Colonic mucosa (tissue), 4 donors: Measurements from ENCODE around the gene ELANE. TPM values are rescaled to one million over a fixed set of nuclear protein-coding genes. Genes with fewer than 3 reads are reported as not detected.

ENCODE experiments used
- DNase-seq: peaks from one replicate; pipeline ENCODE4 v3.0.0-alpha.2; 2020
- H3K27ac ChIP-seq: fragments of 200-600 bp; one replicate; pipeline ENCODE4 v1.8.0; 2021
- H3K27me3 ChIP-seq: fragments of 200-600 bp; one replicate; pipeline ENCODE4 v1.8.0; 2021
- H3K36me3 ChIP-seq: fragments of 200-600 bp; one replicate; pipeline ENCODE4 v1.8.0; 2021
- H3K4me1 ChIP-seq: fragments of 200-600 bp; one replicate; pipeline ENCODE4 v1.8.0; 2021; ENCODE audit warnings: mild to moderate bottlenecking
- H3K4me3 ChIP-seq: fragments of 200-600 bp; one replicate; pipeline ENCODE4 v1.8.0; 2021
- H3K9ac ChIP-seq, 2 donors: one replicate each; pipeline ENCODE4 v1.7.0; 2013; ENCODE audit warnings: control low read depth in 2 of 2, low read depth in 2 of 2, low read length in 2 of 2
- H3K9me3 ChIP-seq: fragments of 200-600 bp; one replicate; pipeline ENCODE4 v1.8.0; 2021
- intact Hi-C: fragments of 100-400 bp; cut with DNase I; formaldehyde crosslinking; loops from one replicate; pipeline ENCODE4 v1.14.1; 2022
- total RNA-seq, 2 donors: library from RNA; stranded (reverse); fragmentation: NEBNext Ultra II Directional in 1 of 2; extraction: Animal tissue kit (Norgen Biotek cat#: 25700) in 1 of 2; gene quantifications; one replicate each; pipeline ENCODE4 v1.2.1, GENCODE V29; 2021
- TF ChIP-seq, protein P1 (sequence below): fragments of 200-600 bp; IDR thresholded peaks from one replicate; pipeline ENCODE4 v1.8.0; 2022; ENCODE audit warnings: antibody characterized with exemption, mild to moderate bottlenecking
- donor health status: healthy.
- donor health status: DM: no; HTN: no; CAD: no.
- donor health status: DM: no; HTN: no; CAD: no.

The ELANE gene
- total RNA-seq, 2 donors from 2014 or later = not detected

- TF ChIP-seq, protein P1, sequence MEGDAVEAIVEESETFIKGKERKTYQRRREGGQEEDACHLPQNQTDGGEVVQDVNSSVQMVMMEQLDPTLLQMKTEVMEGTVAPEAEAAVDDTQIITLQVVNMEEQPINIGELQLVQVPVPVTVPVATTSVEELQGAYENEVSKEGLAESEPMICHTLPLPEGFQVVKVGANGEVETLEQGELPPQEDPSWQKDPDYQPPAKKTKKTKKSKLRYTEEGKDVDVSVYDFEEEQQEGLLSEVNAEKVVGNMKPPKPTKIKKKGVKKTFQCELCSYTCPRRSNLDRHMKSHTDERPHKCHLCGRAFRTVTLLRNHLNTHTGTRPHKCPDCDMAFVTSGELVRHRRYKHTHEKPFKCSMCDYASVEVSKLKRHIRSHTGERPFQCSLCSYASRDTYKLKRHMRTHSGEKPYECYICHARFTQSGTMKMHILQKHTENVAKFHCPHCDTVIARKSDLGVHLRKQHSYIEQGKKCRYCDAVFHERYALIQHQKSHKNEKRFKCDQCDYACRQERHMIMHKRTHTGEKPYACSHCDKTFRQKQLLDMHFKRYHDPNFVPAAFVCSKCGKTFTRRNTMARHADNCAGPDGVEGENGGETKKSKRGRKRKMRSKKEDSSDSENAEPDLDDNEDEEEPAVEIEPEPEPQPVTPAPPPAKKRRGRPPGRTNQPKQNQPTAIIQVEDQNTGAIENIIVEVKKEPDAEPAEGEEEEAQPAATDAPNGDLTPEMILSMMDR = no peak
- no peak overlapping the region for H3K4me3 ChIP-seq
- no peaks in the 10 kb centered on the region for H3K27me3 ChIP-seq
- peaks cover 7% of the 10 kb centered on the region for H3K36me3 ChIP-seq
- no peaks in the 10 kb centered on the region for H3K9me3 ChIP-seq
- no peaks in the 10 kb centered on the region for H3K4me1 ChIP-seq
- intact Hi-C loops = no loop called here
- no peak overlapping the region for H3K27ac ChIP-seq
- no peak for DNase-seq
- no peak overlapping the region for H3K9ac ChIP-seq
These were observed 29.4 kb downstream of the ELANE start for GRCh38 chr19:881385-882071.

DNA sequence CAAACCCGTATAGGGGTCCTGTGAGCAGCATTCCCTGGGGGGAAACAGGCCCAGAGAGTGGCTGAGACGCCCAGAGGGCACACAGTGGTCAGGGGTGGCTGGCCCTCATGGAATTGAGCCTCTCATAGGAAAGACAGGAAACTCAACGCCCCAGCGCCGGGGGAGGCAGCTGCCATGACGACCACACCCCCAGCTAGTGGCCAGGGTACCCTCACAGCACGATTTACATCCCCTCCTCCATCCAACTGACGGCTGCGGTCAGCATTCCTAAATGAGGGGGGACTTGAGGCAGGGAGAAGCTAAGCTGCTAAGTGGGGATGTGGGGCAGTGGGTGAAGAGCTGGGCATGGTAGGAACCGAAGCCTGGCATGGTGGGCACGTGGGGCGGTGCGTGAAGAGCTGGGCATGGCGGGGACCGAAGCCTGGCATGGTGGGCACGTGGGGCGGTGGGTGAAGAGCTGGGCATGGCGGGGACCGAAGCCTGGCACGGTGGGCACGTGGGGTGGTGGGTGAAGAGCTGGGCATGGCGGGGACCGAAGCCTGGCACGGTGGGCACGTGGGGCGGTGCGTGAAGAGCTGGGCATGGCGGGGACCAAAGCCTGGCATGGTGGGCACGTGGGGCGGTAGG lies 30.9 kb downstream of the ELANE start:
- H3K36me3 ChIP-seq = peaks cover 7% of the 10 kb centered on the region
- no peak overlapping the region for H3K4me3 ChIP-seq
- no peaks in the 10 kb centered on the region for H3K9me3 ChIP-seq
- no peak for DNase-seq
- no peak overlapping the region for H3K9ac ChIP-seq
- no peaks in the 10 kb centered on the region for H3K4me1 ChIP-seq
- intact Hi-C loops = no loop called here
- H3K27ac ChIP-seq = no peak overlapping the region
- TF ChIP-seq, protein P1 = no peak
- no peaks in the 10 kb centered on the region for H3K27me3 ChIP-seq

GRCh38 chr19:883661-884211 lies 31.6 kb downstream of the ELANE start:
- Histone ChIP-seq H3K9ac (no peak overlapping the region), H3K4me1 (no peaks in the 10 kb centered on the region), H3K27me3 (no peaks in the 10 kb centered on the region), H3K36me3 (peaks cover 7% of the 10 kb centered on the region), H3K4me3 (no peak overlapping the region), H3K9me3 (no peaks in the 10 kb centered on the region), H3K27ac (no peak overlapping the region)
- intact Hi-C loops = no loop called here
- DNase-seq = no peak
- TF ChIP-seq, protein P1 = no peak

- Histone ChIP-seq H3K4me3 (no peak overlapping the region), H3K27ac (no peak overlapping the region), H3K4me1 (no peaks in the 10 kb centered on the region), H3K27me3 (no peaks in the 10 kb centered on the region), H3K9me3 (no peaks in the 10 kb centered on the region), H3K9ac (no peak overlapping the region), H3K36me3 (peaks cover 7% of the 10 kb centered on the region)
- intact Hi-C loops = no loop called here
- DNase-seq = no peak
- TF ChIP-seq, protein P1 = no peak
These were observed 32.5 kb downstream of the ELANE start for GRCh38 chr19:884420-885211.

GRCh38 chr19:885536-886224 lies 33.6 kb downstream of the ELANE start:
- Histone ChIP-seq H3K27me3 (no peaks in the 10 kb centered on the region), H3K4me1 (no peaks in the 10 kb centered on the region), H3K36me3 (peaks cover 11% of the 10 kb centered on the region), H3K27ac (no peak overlapping the region), H3K4me3 (no peak overlapping the region), H3K9me3 (no peaks in the 10 kb centered on the region), H3K9ac (no peak overlapping the region)
- no peak for DNase-seq
- intact Hi-C loops = no loop called here
- TF ChIP-seq, protein P1 = no peak
